GM21825 (cell line): ENCODE measurements around the gene MPST.
"Not testable (repeated sequence)": the region's sequence is repeated elsewhere in the genome, so short reads cannot be mapped to it uniquely, and the experiment has no call there.

Experiments used
- ATAC-seq: cut with Tn5 transposase; IDR thresholded peaks from one replicate; pipeline ENCODE4 v1.9.1; 2021; ENCODE audit warnings: mild to moderate bottlenecking, moderate library complexity; ENCODE audit not compliant: unreplicated experiment

MPST gene

GRCh38 chr22:37059876-37060449, 40.4 kb downstream of the MPST start:
- ATAC-seq, result no peak

- no peak for ATAC-seq
Measured at GRCh38 chr22:37060801-37061610, 41.5 kb downstream of the MPST start.

- ATAC-seq, result no peak
Measured at GRCh38 chr22:37061611-37062375, 42.3 kb downstream of the MPST start.

GRCh38 chr22:37062376-37062675, 42.8 kb downstream of the MPST start:
- ATAC-seq, result no peak

GRCh38 chr22:37062702-37063381, 43.3 kb downstream of the MPST start:
- ATAC-seq, result no peak

- ATAC-seq, result no peak
Measured at GRCh38 chr22:37063431-37064420, 44.2 kb downstream of the MPST start.

- no peak for ATAC-seq
Measured at GRCh38 chr22:37064553-37064952, 45.0 kb downstream of the MPST start.

GRCh38 chr22:37065180-37065579, 45.6 kb downstream of the MPST start:
- no peak for ATAC-seq

GRCh38 chr22:37065961-37066360, 46.4 kb downstream of the MPST start:
- ATAC-seq, result no peak

GRCh38 chr22:37067428-37067827, 47.9 kb downstream of the MPST start:
- no peak for ATAC-seq

- no peak for ATAC-seq
Measured at GRCh38 chr22:37068859-37069258, 49.3 kb downstream of the MPST start.

- ATAC-seq, result no peak
Measured at GRCh38 chr22:37069319-37069718, 49.8 kb downstream of the MPST start.

GRCh38 chr22:37069719-37070118, 50.2 kb downstream of the MPST start:
- no peak for ATAC-seq

- ATAC-seq, result no peak
Measured at GRCh38 chr22:37070334-37070733, 50.8 kb downstream of the MPST start.

GRCh38 chr22:37070744-37071143, 51.2 kb downstream of the MPST start:
- no peak for ATAC-seq

- ATAC-seq, result not testable (repeated sequence)
Measured at GRCh38 chr22:37071850-37072592, 52.5 kb downstream of the MPST start.

- no peak for ATAC-seq
Measured at GRCh38 chr22:37072673-37073072, 53.1 kb downstream of the MPST start.

- ATAC-seq, result no peak
Measured at GRCh38 chr22:37074537-37074936, 55.0 kb downstream of the MPST start.

- ATAC-seq, result no peak
Measured at GRCh38 chr22:37075046-37075445, 55.5 kb downstream of the MPST start.
